ENCODE measurements around the gene CASP10.
A peak's percentile ranks its signal among the peaks of the same experiment; 100 is the strongest.

The CASP10 gene

GRCh38 chr2:201152517-201152916 lies 30.4 kb upstream of the CASP10 start:
- peaks cover 50% of the 10 kb centered on the region for H3K4me1 ChIP-seq (ENCODE audit: insufficient read depth, poor library complexity, severe bottlenecking)
- no peaks in the 10 kb centered on the region for H3K27me3 ChIP-seq (ENCODE audit: insufficient read depth, poor library complexity, severe bottlenecking)
- DNase-seq (ENCODE audit: low spot score) (no peak), ATAC-seq (ENCODE audit: low read depth) (no peak)
- no peak overlapping the region for H3K4me3 ChIP-seq (ENCODE audit: severe bottlenecking)
- H3K27ac ChIP-seq (ENCODE audit: poor library complexity, severe bottlenecking): peak overlapping the region; percentile 100
- H3K36me3 ChIP-seq (ENCODE audit: low read depth): peaks cover 60% of the 10 kb centered on the region
- no peaks in the 10 kb centered on the region for H3K9me3 ChIP-seq (ENCODE audit: severe bottlenecking)
- TF ChIP-seq CTCF (IDR thresholded peaks at IDR 0.05; ENCODE audit: poor library complexity, severe bottlenecking): no peak

- Histone ChIP-seq H3K4me3 (ENCODE audit: severe bottlenecking) (no peak overlapping the region), H3K4me1 (ENCODE audit: insufficient read depth, poor library complexity, severe bottlenecking) (peaks cover 51% of the 10 kb centered on the region), H3K36me3 (ENCODE audit: low read depth) (peaks cover 55% of the 10 kb centered on the region), H3K9me3 (ENCODE audit: severe bottlenecking) (no peaks in the 10 kb centered on the region), H3K27ac (ENCODE audit: poor library complexity, severe bottlenecking) (peak overlapping the region; percentile 100), H3K27me3 (ENCODE audit: insufficient read depth, poor library complexity, severe bottlenecking) (no peaks in the 10 kb centered on the region)
- ATAC-seq (ENCODE audit: low read depth) (no peak), DNase-seq (ENCODE audit: low spot score) (no peak)
- TF ChIP-seq CTCF (IDR thresholded peaks at IDR 0.05; ENCODE audit: poor library complexity, severe bottlenecking): no peak
Measured at GRCh38 chr2:201152999-201153815, 29.7 kb upstream of the CASP10 start.

- Histone ChIP-seq H3K9me3 (ENCODE audit: severe bottlenecking) (no peaks in the 10 kb centered on the region), H3K27ac (ENCODE audit: poor library complexity, severe bottlenecking) (no peak overlapping the region), H3K4me3 (ENCODE audit: severe bottlenecking) (no peak overlapping the region), H3K36me3 (ENCODE audit: low read depth) (peaks cover 59% of the 10 kb centered on the region), H3K27me3 (ENCODE audit: insufficient read depth, poor library complexity, severe bottlenecking) (no peaks in the 10 kb centered on the region), H3K4me1 (ENCODE audit: insufficient read depth, poor library complexity, severe bottlenecking) (peaks cover 36% of the 10 kb centered on the region)
- no peak for TF ChIP-seq CTCF (IDR thresholded peaks at IDR 0.05; ENCODE audit: poor library complexity, severe bottlenecking)
- DNase-seq (ENCODE audit: low spot score) (no peak), ATAC-seq (ENCODE audit: low read depth) (no peak)
Measured at GRCh38 chr2:201154615-201155399, 28.1 kb upstream of the CASP10 start.

- H3K36me3 ChIP-seq (ENCODE audit: low read depth): peaks cover 62% of the 10 kb centered on the region
- TF ChIP-seq CTCF (IDR thresholded peaks at IDR 0.05; ENCODE audit: poor library complexity, severe bottlenecking): no peak
- H3K4me3 ChIP-seq (ENCODE audit: severe bottlenecking): no peak overlapping the region
- ATAC-seq (ENCODE audit: low read depth) (no peak), DNase-seq (ENCODE audit: low spot score) (no peak)
- H3K9me3 ChIP-seq (ENCODE audit: severe bottlenecking): no peaks in the 10 kb centered on the region
- peak overlapping the region; percentile 54 for H3K27ac ChIP-seq (ENCODE audit: poor library complexity, severe bottlenecking)
- H3K27me3 ChIP-seq (ENCODE audit: insufficient read depth, poor library complexity, severe bottlenecking): no peaks in the 10 kb centered on the region
- peaks cover 23% of the 10 kb centered on the region for H3K4me1 ChIP-seq (ENCODE audit: insufficient read depth, poor library complexity, severe bottlenecking)
Measured at GRCh38 chr2:201156036-201156435, 26.9 kb upstream of the CASP10 start.

Measured in RWPE2 (cell line).